Lower leg skin (tissue), 3 donors: Measurements from ENCODE around the gene ZNF316.
"Not testable (repeated sequence)": the region's sequence is repeated elsewhere in the genome, so short reads cannot be mapped to it uniquely, and the experiment has no call there.

Source experiments
- CTCF ChIP-seq, 3 donors: fragments of 450-650 bp; IDR thresholded peaks; one replicate each; pipeline ENCODE4 v1.5.1; 2016; ENCODE audit warnings: antibody characterized with exemption in 3 of 3, mild to moderate bottlenecking in 3 of 3, moderate library complexity in 2 of 3
- POLR2A ChIP-seq, 2 donors: fragments of 450-650 bp; IDR thresholded peaks; one replicate each; pipeline ENCODE4 v1.6.1; 2016 to 2017; ENCODE audit warnings: antibody characterized with exemption in 2 of 2, mild to moderate bottlenecking in 1 of 2, moderate library complexity in 1 of 2

GRCh38 chr7:6670851-6671250 lies 33.7 kb downstream of the ZNF316 start:
- not testable (repeated sequence) for TF ChIP-seq CTCF, POLR2A (IDR thresholded peaks at IDR 0.05)
